HepG2 (cell line): ENCODE measurements around the gene TIAM2. TPM values are rescaled to one million over a fixed set of nuclear protein-coding genes. Genes with fewer than 3 reads are reported as not detected.
"Not testable (repeated sequence)": the region's sequence is repeated elsewhere in the genome, so short reads cannot be mapped to it uniquely, and the experiment has no call there.

Experiments used
- ATAC-seq: fragments of 200-7000 bp; cut with Tn5 transposase; 3 replicates; pipeline ENCODE4 v1.9.1; 2020; ENCODE audit warnings: mild to moderate bottlenecking, moderate library complexity
- BruUV-seq: library from RNA; stranded (reverse); fragments of 400-500 nt; replicated peaks from 2 replicates; lab custom pipeline; 2021; lab: Mats Ljungman, UMichigan
- CTCF ChIA-PET: fragments of 300-600 bp; formaldehyde crosslinking; extraction: SDS; loops from one replicate; lab custom pipeline; 2021; ENCODE audit warnings: low total read pairs, inconsistent platforms, low intra/inter-chr PET ratio; lab: Yijun Ruan, JAX
- POLR2A ChIA-PET: fragments of 350-600 bp; sonication (Branson Sonifier 250); formaldehyde crosslinking; loops from one replicate; lab custom pipeline; 2020; ENCODE audit warnings: antibody characterized with exemption, inconsistent platforms; lab: Yijun Ruan, JAX
- DNase-seq: peaks from one replicate; pipeline ENCODE4 v3.0.0-alpha.2; 2015; ENCODE audit warnings: low spot score
- FAIRE-seq: peaks from 3 replicates; lab custom pipeline; 2011; peaks lifted over from hg19 to GRCh38; lab: Jason Lieb, UNC
- H2AFZ ChIP-seq: one replicate; pipeline ENCODE4 v1.6.1; 2011; ENCODE audit warnings: low read length, inconsistent platforms
- H3K27ac ChIP-seq: fragments of 300-600 bp; 3 replicates; pipeline ENCODE4 v1.8.0; 2011; ENCODE audit warnings: mixed run types, mild to moderate bottlenecking, mixed read lengths, low read length, inconsistent platforms; ENCODE audit not compliant: insufficient read depth; ENCODE audit errors: extremely low read length
- H3K27me3 ChIP-seq, 2 experiments: fragments of 200-600 bp in 1 of 2; 2 replicates in 1 of 2; 3 replicates in 1 of 2; pipeline versions ENCODE4 v1.6.0 to v1.8.0; 2011; ENCODE audit warnings: low read length in 2 of 2, mild to moderate bottlenecking in 2 of 2, moderate library complexity in 2 of 2, inconsistent platforms in 1 of 2; ENCODE audit not compliant: insufficient read depth in 2 of 2, control insufficient read depth in 1 of 2
- H3K36me3 ChIP-seq, 2 experiments: fragments of 200-600 bp in 1 of 2; replicated peaks in 1 of 2; 2 replicates in 1 of 2; 3 replicates in 1 of 2; pipeline versions ENCODE4 v1.5.1 to v1.8.0; 2011; ENCODE audit warnings: low read length in 2 of 2, inconsistent platforms in 1 of 2; ENCODE audit not compliant: insufficient read depth in 2 of 2, control insufficient read depth in 1 of 2
- H3K4me1 ChIP-seq: 2 replicates; pipeline ENCODE4 v1.5.1; 2012; ENCODE audit warnings: low read length, inconsistent platforms; ENCODE audit not compliant: insufficient read depth
- H3K4me2 ChIP-seq: 2 replicates; pipeline ENCODE4 v1.6.0; 2011; ENCODE audit warnings: low read depth, low read length, inconsistent platforms
- H3K4me3 ChIP-seq, 3 experiments: fragments of 200-600 bp in 1 of 3; sonication (generic), shearing (Covaris generic) in 1 of 3; replicated peaks in 1 of 3; 2 replicates each; pipeline ENCODE4 v1.5.1; 2011 to 2016; ENCODE audit warnings: low read length in 3 of 3, inconsistent platforms in 2 of 3, low read depth in 2 of 3, mild to moderate bottlenecking in 2 of 3, control low read depth in 1 of 3, mixed read lengths in 1 of 3; ENCODE audit not compliant: insufficient read depth in 1 of 3
- H3K79me2 ChIP-seq: one replicate; pipeline ENCODE4 v1.6.1; 2011; ENCODE audit warnings: low read length, inconsistent platforms; ENCODE audit not compliant: insufficient read depth
- H3K9ac ChIP-seq: 2 replicates; pipeline ENCODE4 v1.6.0; 2011; ENCODE audit warnings: mild to moderate bottlenecking, low read depth, low read length, inconsistent platforms; ENCODE audit not compliant: insufficient read depth
- H3K9me3 ChIP-seq: 2 replicates; pipeline ENCODE4 v1.5.1; 2012; ENCODE audit warnings: mild to moderate bottlenecking, low read length
- H4K20me1 ChIP-seq: 2 replicates; pipeline ENCODE4 v1.6.0; 2011; ENCODE audit warnings: inconsistent platforms, mild to moderate bottlenecking, low read length, moderate library complexity; ENCODE audit not compliant: insufficient read depth
- AGO1 ChIP-seq: fragments of 200-400 bp; formaldehyde crosslinking; IDR thresholded peaks from 2 replicates; pipeline ENCODE4 v1.6.1; 2017; ENCODE audit warnings: mild to moderate bottlenecking, low read depth, low read length, moderate library complexity; ENCODE audit not compliant: poor library complexity, severe bottlenecking
- ATF7-NPFF ChIP-seq: sonication (generic); formaldehyde crosslinking; IDR thresholded peaks from 2 replicates; pipeline ENCODE4 v1.8.1; 2023; ENCODE audit warnings: mild to moderate bottlenecking, low read depth, missing genetic modification reagents, moderate library complexity
- FOXP4 ChIP-seq: sonication (generic); formaldehyde crosslinking; IDR thresholded peaks from 2 replicates; pipeline ENCODE4 v1.4.0; 2020; ENCODE audit warnings: missing genetic modification reagents
- HDAC2 ChIP-seq: sonication (generic); formaldehyde crosslinking; IDR thresholded peaks from 2 replicates; pipeline ENCODE4 v1.4.0; 2020; ENCODE audit warnings: missing genetic modification reagents
- WGBS: methylation state at CpG from one replicate; pipeline ENCODE4 v1.1.6; 2017; ENCODE audit warnings: low lambda C conversion rate; 5-methylcytosine and 5-hydroxymethylcytosine counted together
- in situ Hi-C: cut with HindIII; loops from 2 replicates; pipeline ENCODE4 v1.10.0; 2017; ENCODE audit warnings: low pct_unique_long_range_greater_than_20kb; ENCODE audit not compliant: extremely low pct_ligation_motif_present
- intact Hi-C: fragments of 100-400 bp; cut with micrococcal nuclease; formaldehyde crosslinking; loops from one replicate; pipeline ENCODE4 v1.10.0; 2022; ENCODE audit not compliant: unreplicated experiment
- polyA plus RNA-seq, 8 experiments: library from polyadenylated mRNA; depleted of rRNA in 3 of 8; stranded (reverse) in 7 of 8; unstranded in 1 of 8; fragments of >200 nt; fragmentation: Illumina TruSeq in 4 of 8; extraction: Trizol in 4 of 8; gene quantifications; 2 replicates each; pipeline versions ENCODE4 v1.2.1 to v1.2.3, GENCODE V29; 2011 to 2016; ENCODE audit warnings: low read depth in 4 of 8, missing spikeins in 1 of 8, mixed read lengths in 1 of 8; ENCODE audit not compliant: insufficient read depth in 1 of 8
- total RNA-seq, 5 experiments: library from RNA; depleted of rRNA; stranded (reverse); fragments of >200 nt; fragmentation: Illumina TruSeq; extraction: Trizol; gene quantifications; 2 replicates each; pipeline ENCODE4 v1.2.3, GENCODE V29; 2016; ENCODE audit warnings: low read depth in 1 of 5

TIAM2 gene
- total and polyA plus RNA-seq, 2 of the 13 experiments (the other 11 are each of a cell fraction or from before 2014, with no cell fraction given): 4.1 to 4.5 TPM

- TF ChIP-seq FOXP4 (0 out of 2 replicates have a peak, but pooled peaks have one; percentile 14), ATF7-NPFF (no peak), AGO1 (no peak), HDAC2 (CRISPR knock-in tag) (no peak)
These were observed 32.4 kb upstream of the TIAM2 start (continued) for GRCh38 chr6:154962753-154963152.

- BruUV-seq, H2AFZ ChIP-seq, CTCF ChIA-PET, H3K9me3 ChIP-seq, H3K27me3 ChIP-seq, H3K9ac ChIP-seq, H3K4me3 ChIP-seq, ATAC-seq, intact Hi-C loops, POLR2A ChIA-PET, FAIRE-seq, H4K20me1 ChIP-seq, in situ Hi-C loops, H3K79me2 ChIP-seq, H3K4me2 ChIP-seq, H3K36me3 ChIP-seq, DNase-seq, H3K27ac ChIP-seq: not testable (repeated sequence)
- peaks cover 38% of the 10 kb centered on the region for H3K4me1 ChIP-seq
- 95% methylated on average over 18 of the region's 51 CpGs for WGBS
These were observed 28.9 kb upstream of the TIAM2 start for GRCh38 chr6:154966065-154966770.
